GM23248 (cell line): ENCODE data around the gene CCDC158. TPM values are rescaled to one million over a fixed set of nuclear protein-coding genes. Genes with fewer than 3 reads are reported as not detected.

Experiments used
- DNase-seq: peaks from one replicate; pipeline ENCODE4 v3.0.0-alpha.2; 2015
- H2AFZ ChIP-seq: fragments of 200-600 bp; sonication (generic); 2 replicates; pipeline ENCODE4 v1.6.1; 2016; ENCODE audit warnings: antibody characterized with exemption
- H3F3A ChIP-seq: fragments of 200-600 bp; sonication (generic); 2 replicates; pipeline ENCODE4 v1.6.1; 2016; ENCODE audit warnings: mild to moderate bottlenecking, antibody characterized with exemption, mixed run types; ENCODE audit not compliant: insufficient read depth
- H3K27ac ChIP-seq: fragments of 200-600 bp; sonication (generic); 2 replicates; pipeline ENCODE4 v1.5.1; 2016; ENCODE audit warnings: mild to moderate bottlenecking
- H3K27me3 ChIP-seq: fragments of 200-600 bp; sonication (generic); replicated peaks from 2 replicates; pipeline ENCODE4 v1.6.1; 2016; ENCODE audit warnings: mild to moderate bottlenecking; ENCODE audit not compliant: insufficient read depth
- H3K36me3 ChIP-seq: fragments of 200-600 bp; sonication (generic); 2 replicates; pipeline ENCODE4 v1.6.1; 2016; ENCODE audit warnings: low read depth, mild to moderate bottlenecking
- H3K4me1 ChIP-seq: fragments of 200-600 bp; sonication (generic); 2 replicates; pipeline ENCODE4 v1.6.1; 2016; ENCODE audit warnings: mild to moderate bottlenecking; ENCODE audit not compliant: insufficient read depth
- H3K4me2 ChIP-seq: fragments of 200-600 bp; sonication (generic); one replicate; pipeline ENCODE4 v1.6.1; 2016; ENCODE audit warnings: mild to moderate bottlenecking; ENCODE audit not compliant: unreplicated experiment
- H3K4me3 ChIP-seq: fragments of 200-600 bp; sonication (generic); 2 replicates; pipeline ENCODE4 v1.5.1; 2016; ENCODE audit warnings: mild to moderate bottlenecking
- H3K79me2 ChIP-seq: fragments of 200-600 bp; sonication (generic); 2 replicates; pipeline ENCODE4 v1.6.1; 2016; ENCODE audit warnings: mild to moderate bottlenecking; ENCODE audit not compliant: insufficient read depth
- H3K9ac ChIP-seq: fragments of 200-600 bp; sonication (generic); 2 replicates; pipeline ENCODE4 v1.6.1; 2016; ENCODE audit warnings: mild to moderate bottlenecking
- H3K9me2 ChIP-seq: fragments of 200-600 bp; sonication (generic); 2 replicates; pipeline ENCODE4 v1.6.1; 2016; ENCODE audit warnings: mixed run types, mild to moderate bottlenecking, moderate library complexity; ENCODE audit not compliant: insufficient read depth
- H3K9me3 ChIP-seq: fragments of 200-600 bp; sonication (generic); one replicate; pipeline ENCODE4 v1.6.1; 2017; ENCODE audit warnings: low read depth
- H4K20me1 ChIP-seq: fragments of 200-600 bp; sonication (generic); 2 replicates; pipeline ENCODE4 v1.6.0; 2016; ENCODE audit not compliant: insufficient read depth
- EZH2 ChIP-seq: fragments of 200-600 bp; sonication (generic); IDR thresholded peaks from 2 replicates; pipeline ENCODE4 v1.6.1; 2018; ENCODE audit warnings: antibody characterized with exemption, mild to moderate bottlenecking; ENCODE audit not compliant: insufficient read depth, poor library complexity, severe bottlenecking
- EZH2phosphoT487 ChIP-seq: fragments of 200-600 bp; sonication (generic); IDR thresholded peaks from 2 replicates; pipeline ENCODE4 v1.6.1; 2018; ENCODE audit warnings: antibody characterized with exemption, moderate library complexity, mild to moderate bottlenecking, low read depth; ENCODE audit not compliant: insufficient read depth
- WGBS, 2 experiments: methylation state at CpG; one replicate each; pipeline ENCODE4 v1.1.6; 2015 to 2017; ENCODE audit warnings: low lambda C conversion rate in 2 of 2, low coverage in 1 of 2; ENCODE audit errors: missing lambda C conversion rate in 2 of 2; 5-methylcytosine and 5-hydroxymethylcytosine counted together
- in situ Hi-C: fragments of 300-500 bp; cut with MboI; formaldehyde crosslinking; loops from 2 replicates; pipeline ENCODE4 v1.15.0; 2020
- polyA plus RNA-seq: library from polyadenylated mRNA; unstranded; fragments of >200 nt; fragmentation: Nextera tagmentation; extraction: Ambion mirVana; gene quantifications from 2 replicates; pipeline ENCODE4 v1.2.1, GENCODE V29; 2016
- total RNA-seq: library from RNA; depleted of rRNA; stranded (reverse); fragments of >200 nt; shearing (Covaris generic); gene quantifications from 2 replicates; pipeline ENCODE4 v1.2.3, GENCODE V29; 2014

Gene CCDC158
- total and polyA plus RNA-seq, 2 experiments from 2014 or later = 0.14 TPM; not detected in 1

DNA sequence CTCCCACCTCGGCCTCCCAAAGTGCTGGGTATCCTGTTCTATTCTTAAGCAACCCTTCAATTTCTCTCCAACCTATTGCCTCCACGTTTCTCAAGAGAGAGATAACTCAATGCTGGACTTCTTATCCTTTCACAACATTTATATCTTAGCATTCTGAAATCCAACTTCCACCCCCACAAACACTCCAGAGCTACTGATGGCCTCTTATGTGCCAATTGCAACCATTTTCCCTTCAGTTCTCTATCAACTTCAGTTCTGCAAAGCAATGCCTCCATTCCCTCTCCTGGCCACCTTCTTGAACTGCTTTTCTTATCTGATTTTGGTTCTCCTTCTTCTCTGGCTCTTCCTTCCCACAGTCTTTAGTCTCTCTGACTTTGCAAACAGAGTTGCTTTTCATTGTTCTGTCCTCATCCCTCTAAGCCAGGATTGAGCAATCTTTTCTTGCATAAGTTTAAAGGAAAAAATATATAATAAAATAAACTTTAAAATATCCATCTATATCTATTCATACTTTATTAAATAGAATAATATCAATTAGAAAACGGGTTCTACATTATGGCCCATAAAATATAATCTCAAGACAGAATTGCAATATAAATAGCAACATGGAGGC is 118.0 kb downstream of the CCDC158 start:
- H3K27ac ChIP-seq = no peak overlapping the region
- no peak overlapping the region for H3K4me3 ChIP-seq
- in situ Hi-C loops = no loop called here
- 79 to 81% methylated on average over 3 of the region's 3 CpGs for WGBS, 2 experiments
- no peaks in the 10 kb centered on the region for H4K20me1 ChIP-seq
- no peak overlapping the region for H3K9ac ChIP-seq
- no peak overlapping the region for H2AFZ ChIP-seq
- no peaks in the 10 kb centered on the region for H3K9me3 ChIP-seq
- no peaks in the 10 kb centered on the region for H3K36me3 ChIP-seq
- peaks cover 17% of the 10 kb centered on the region for H3K79me2 ChIP-seq
- H3K4me1 ChIP-seq = peaks cover 17% of the 10 kb centered on the region
- TF ChIP-seq EZH2 (no peak), EZH2phosphoT487 (no peak)
- no peaks in the 10 kb centered on the region for H3K27me3 ChIP-seq
- no peak overlapping the region for H3K4me2 ChIP-seq
- H3F3A ChIP-seq = peaks cover 21% of the 10 kb centered on the region
- no peaks in the 10 kb centered on the region for H3K9me2 ChIP-seq
- no peak for DNase-seq

DNA sequence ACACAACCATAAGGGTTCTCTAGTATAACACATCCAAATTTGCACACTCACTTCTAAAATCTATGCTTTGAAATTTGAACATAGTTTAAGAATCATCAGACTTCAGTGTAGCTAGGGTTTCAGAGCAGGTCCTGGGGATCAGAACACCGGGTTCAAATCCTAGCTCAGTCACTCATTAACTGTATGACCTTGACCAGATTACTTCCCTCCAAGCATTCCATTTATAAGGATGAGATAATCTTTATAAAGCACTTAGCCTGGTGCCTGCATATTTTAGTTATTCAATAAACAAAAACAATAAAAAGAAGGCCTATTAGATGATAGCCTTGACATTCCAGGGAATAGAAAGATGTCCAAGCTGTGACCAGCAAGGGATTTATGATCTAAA is 119.2 kb downstream of the CCDC158 start:
- 91 to 92% methylated on average over 1 of the region's 1 CpG for WGBS, 2 experiments
- no peaks in the 10 kb centered on the region for H3K27me3 ChIP-seq
- in situ Hi-C loops = no loop called here
- TF ChIP-seq EZH2phosphoT487 (no peak), EZH2 (no peak)
- no peak overlapping the region for H3K9ac ChIP-seq
- DNase-seq = no peak
- peaks cover 5% of the 10 kb centered on the region; the same call in 1 of the 2 replicates for H3K79me2 ChIP-seq
- H3K4me1 ChIP-seq = peaks cover 17% of the 10 kb centered on the region
- H2AFZ ChIP-seq = no peak overlapping the region
- H3K4me2 ChIP-seq = peak overlapping the region; percentile 28
- peak overlapping the region; percentile 39; the same call in 1 of the 2 replicates for H3K27ac ChIP-seq
- no peaks in the 10 kb centered on the region for H3K9me3 ChIP-seq
- H3F3A ChIP-seq = peaks cover 21% of the 10 kb centered on the region
- no peaks in the 10 kb centered on the region for H4K20me1 ChIP-seq
- no peak overlapping the region for H3K4me3 ChIP-seq
- H3K36me3 ChIP-seq = no peaks in the 10 kb centered on the region
- H3K9me2 ChIP-seq = no peaks in the 10 kb centered on the region

- Histone ChIP-seq H3K4me3 (no peak overlapping the region), H3K27ac (peak overlapping the region; percentile 39), H3K9ac (no peak overlapping the region), H3K27me3 (no peaks in the 10 kb centered on the region), H4K20me1 (no peaks in the 10 kb centered on the region), H3K9me3 (no peaks in the 10 kb centered on the region), H3K4me1 (peaks cover 17% of the 10 kb centered on the region), H3K4me2 (peak overlapping the region; percentile 28), H3K9me2 (no peaks in the 10 kb centered on the region), H2AFZ (0 out of 2 replicates have a peak overlapping the region, but pooled peaks have one; percentile 35), H3F3A (peaks cover 21% of the 10 kb centered on the region), H3K36me3 (no peaks in the 10 kb centered on the region), H3K79me2 (peaks cover 4% of the 10 kb centered on the region; the same call in 1 of the 2 replicates)
- in situ Hi-C loops = no loop called here
- peak; percentile 87 for DNase-seq
- 100% methylated on average over 4 of the region's 4 CpGs for WGBS, 2 experiments
- TF ChIP-seq EZH2phosphoT487 = no peak
- TF ChIP-seq EZH2 = no peak
Measured at GRCh38 chr4:76301068-76301774, 119.7 kb downstream of the CCDC158 start.

- Histone ChIP-seq H3K27ac (no peak overlapping the region), H3K36me3 (no peaks in the 10 kb centered on the region), H3K9ac (no peak overlapping the region), H3K4me3 (no peak overlapping the region), H3K9me3 (no peaks in the 10 kb centered on the region), H3F3A (peaks cover 18% of the 10 kb centered on the region), H3K79me2 (no peaks in the 10 kb centered on the region), H3K4me2 (no peak overlapping the region), H3K9me2 (no peaks in the 10 kb centered on the region), H4K20me1 (no peaks in the 10 kb centered on the region), H3K27me3 (no peaks in the 10 kb centered on the region), H2AFZ (no peak overlapping the region), H3K4me1 (peaks cover 13% of the 10 kb centered on the region)
- DNase-seq = no peak
- in situ Hi-C loops = no loop called here
- TF ChIP-seq EZH2phosphoT487 = no peak
- no peak for TF ChIP-seq EZH2
- 93 to 95% methylated on average over 4 of the region's 4 CpGs for WGBS, 2 experiments
Measured at GRCh38 chr4:76300012-76300411, 120.9 kb downstream of the CCDC158 start.
